Subcutaneous adipose tissue (tissue), 4 donors: ENCODE measurements around the gene KRT2. TPM values are rescaled to one million over a fixed set of nuclear protein-coding genes. Genes with fewer than 3 reads are reported as not detected.

Source experiments
- CTCF ChIP-seq: fragments of 450-650 bp; IDR thresholded peaks from one replicate; pipeline ENCODE4 v1.5.1; 2016; ENCODE audit warnings: low read depth, mild to moderate bottlenecking, control low read depth, antibody characterized with exemption, moderate library complexity
- total RNA-seq, 4 donors: library from RNA; depleted of rRNA; stranded (reverse); fragments of >200 nt; gene quantifications; one replicate each; pipeline ENCODE4 v1.1.0, GENCODE V29; 2016

Gene KRT2
- total RNA-seq, 4 donors from 2014 or later: not detected

GRCh38 chr12:52689936-52690335, 37.9 kb upstream of the KRT2 start:
- no peak for TF ChIP-seq CTCF

- TF ChIP-seq CTCF: no peak
Measured at GRCh38 chr12:52689239-52689638, 37.2 kb upstream of the KRT2 start.

GRCh38 chr12:52688481-52688880, 36.5 kb upstream of the KRT2 start:
- TF ChIP-seq CTCF: no peak

GRCh38 chr12:52687497-52688385, 35.7 kb upstream of the KRT2 start:
- TF ChIP-seq CTCF: no peak

- no peak for TF ChIP-seq CTCF
Measured at GRCh38 chr12:52686756-52687487, 34.9 kb upstream of the KRT2 start.

- TF ChIP-seq CTCF: no peak
Measured at GRCh38 chr12:52686063-52686462, 34.1 kb upstream of the KRT2 start.

- TF ChIP-seq CTCF: no peak
Measured at GRCh38 chr12:52685406-52685890, 33.4 kb upstream of the KRT2 start.
